Activated T-helper 2 cell treated with anti-CD3 and anti-CD28 coated beads, Interferon-gamma antibody, Interleukin-2, Interleukin-4, amounts not matched to agents 10 μg/mL and 5 μg/mL and 100 μg/mL, durations not matched to agents 14 hours and 24 hours and 36 hours (primary cell): Measurements from ENCODE around the gene CHSY1. TPM values are rescaled to one million over a fixed set of nuclear protein-coding genes. Genes with fewer than 3 reads are reported as not detected.
"Not testable (repeated sequence)": the region's sequence is repeated elsewhere in the genome, so short reads cannot be mapped to it uniquely, and the experiment has no call there.

Source experiments
- DNase-seq: peaks from one replicate; pipeline ENCODE4 v3.0.0; 2021; ENCODE audit warnings: low spot score
- H3K27ac Mint-ChIP-seq: one replicate; pipeline ENCODE4 v1.8.0; 2021; ENCODE audit warnings: mixed read lengths
- H3K27me3 Mint-ChIP-seq: one replicate; pipeline ENCODE4 v1.8.0; 2021; ENCODE audit warnings: low read depth, mixed read lengths
- H3K36me3 Mint-ChIP-seq: one replicate; pipeline ENCODE4 v1.8.0; 2021; ENCODE audit warnings: low read depth, mixed read lengths
- H3K4me1 Mint-ChIP-seq: one replicate; pipeline ENCODE4 v1.8.0; 2021; ENCODE audit warnings: low read depth, mixed read lengths
- H3K4me3 Mint-ChIP-seq: one replicate; pipeline ENCODE4 v1.8.0; 2021; ENCODE audit warnings: low read depth, mild to moderate bottlenecking, moderate library complexity, mixed read lengths
- H3K9me3 Mint-ChIP-seq: one replicate; pipeline ENCODE4 v1.8.0; 2021; ENCODE audit warnings: mixed read lengths
- intact Hi-C: fragments of 100-400 bp; cut with micrococcal nuclease; formaldehyde crosslinking; loops from one replicate; pipeline ENCODE4 v1.15.1; 2023
- total RNA-seq: library from RNA; stranded (reverse); gene quantifications from 2 replicates; pipeline ENCODE4 v1.2.3, GENCODE V29; 2022

The CHSY1 gene
- total RNA-seq, 1 donor from 2014 or later: 52.2 TPM

DNA sequence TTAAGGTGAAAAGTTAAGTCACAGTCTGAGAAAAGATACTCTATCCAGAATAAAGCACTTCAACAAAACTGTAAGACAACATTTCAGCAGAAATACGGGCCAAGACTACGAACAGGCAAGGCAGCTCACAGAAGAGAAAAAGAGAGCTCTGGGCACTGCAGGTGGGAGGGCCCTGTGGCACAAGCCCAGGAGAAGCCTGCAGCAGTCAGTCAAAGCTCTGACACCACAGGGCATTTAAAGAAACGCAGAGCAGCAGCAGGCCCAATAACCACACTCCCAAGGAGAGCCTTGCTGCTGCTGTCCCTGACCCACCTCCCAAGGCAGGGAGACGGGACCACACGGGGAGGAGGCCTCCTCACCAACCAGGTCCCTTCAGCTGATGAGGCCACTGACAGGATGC is 19.2 kb downstream of the CHSY1 start:
- no peak for DNase-seq
- Mint-ChIP-seq H3K9me3 (peaks cover 23% of the 10 kb centered on the region), H3K36me3 (peaks cover 90% of the 10 kb centered on the region), H3K4me1 (peaks cover 49% of the 10 kb centered on the region), H3K27ac (no peak overlapping the region), H3K4me3 (no peak overlapping the region), H3K27me3 (no peaks in the 10 kb centered on the region)
- intact Hi-C loops: no loop called here

DNA sequence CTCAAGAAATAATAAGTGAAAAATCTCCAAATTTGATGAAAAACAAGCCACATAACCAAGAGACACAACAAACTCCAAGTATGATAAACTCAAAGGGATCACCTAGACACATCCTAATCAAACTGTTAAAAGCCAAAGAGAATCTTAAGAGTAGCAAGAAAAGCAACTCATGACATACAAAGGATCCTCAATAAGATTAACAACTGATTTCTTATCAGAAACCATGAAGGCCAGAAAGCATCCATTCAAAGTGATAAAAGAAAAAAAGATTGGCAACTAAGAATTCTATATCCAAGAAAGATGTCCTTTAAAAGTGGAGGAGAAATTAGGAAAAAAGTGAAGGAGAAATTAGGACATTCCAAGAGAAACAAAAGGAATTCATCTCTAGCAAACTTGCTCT is 23.5 kb downstream of the CHSY1 start:
- no peaks in the 10 kb centered on the region for H3K27me3 Mint-ChIP-seq
- H3K9me3 Mint-ChIP-seq: peaks cover 25% of the 10 kb centered on the region
- H3K4me1 Mint-ChIP-seq: peaks cover 61% of the 10 kb centered on the region
- peak overlapping the region; percentile 48 for H3K27ac Mint-ChIP-seq
- peaks cover 93% of the 10 kb centered on the region for H3K36me3 Mint-ChIP-seq
- intact Hi-C loops: no loop called here
- no peak for DNase-seq
- no peak overlapping the region for H3K4me3 Mint-ChIP-seq

DNA sequence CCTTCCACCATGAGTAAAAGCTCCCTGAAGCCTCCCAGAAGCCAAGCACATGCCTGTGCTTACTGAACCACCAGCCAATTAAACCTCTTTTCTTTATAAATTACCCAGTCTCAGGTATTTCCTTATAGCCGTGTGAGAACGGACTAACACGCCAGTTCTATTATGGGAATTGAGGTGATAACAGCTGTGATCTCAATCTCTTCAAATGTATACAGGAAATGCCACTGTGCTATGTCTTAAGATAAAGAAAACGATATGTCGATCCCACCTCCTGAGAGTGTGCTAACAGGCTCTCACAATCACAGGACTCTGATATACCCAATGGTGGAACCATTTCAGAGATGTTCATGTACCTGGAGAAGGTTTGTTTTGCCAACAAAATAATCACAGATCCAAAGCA is 26.2 kb downstream of the CHSY1 start:
- Mint-ChIP-seq H3K4me1 (peaks cover 62% of the 10 kb centered on the region), H3K27me3 (no peaks in the 10 kb centered on the region), H3K9me3 (peaks cover 21% of the 10 kb centered on the region), H3K4me3 (no peak overlapping the region), H3K36me3 (peaks cover 75% of the 10 kb centered on the region), H3K27ac (peak overlapping the region; percentile 14)
- no peak for DNase-seq
- intact Hi-C loops: no loop called here

DNA sequence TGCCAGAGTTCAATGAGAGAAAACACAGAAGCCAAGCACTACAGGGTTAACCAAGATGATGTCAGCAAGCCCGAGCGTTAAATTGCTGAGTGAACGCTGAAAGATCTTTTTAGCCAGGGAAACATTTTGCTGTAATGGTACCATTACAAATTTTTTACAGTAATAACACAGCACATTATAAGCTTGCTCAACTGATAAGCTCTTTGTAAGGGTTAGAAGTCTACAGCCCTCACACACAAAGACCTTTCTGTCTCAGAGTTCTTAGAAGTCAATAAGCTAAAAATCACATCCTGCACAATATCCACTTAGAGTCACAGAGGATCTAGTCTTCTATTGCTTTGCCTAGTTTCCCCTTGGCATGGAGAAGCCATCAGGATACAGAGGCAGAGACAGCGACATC is 29.9 kb downstream of the CHSY1 start:
- Mint-ChIP-seq H3K27me3 (no peaks in the 10 kb centered on the region), H3K27ac (peak overlapping the region; percentile 14)

DNA sequence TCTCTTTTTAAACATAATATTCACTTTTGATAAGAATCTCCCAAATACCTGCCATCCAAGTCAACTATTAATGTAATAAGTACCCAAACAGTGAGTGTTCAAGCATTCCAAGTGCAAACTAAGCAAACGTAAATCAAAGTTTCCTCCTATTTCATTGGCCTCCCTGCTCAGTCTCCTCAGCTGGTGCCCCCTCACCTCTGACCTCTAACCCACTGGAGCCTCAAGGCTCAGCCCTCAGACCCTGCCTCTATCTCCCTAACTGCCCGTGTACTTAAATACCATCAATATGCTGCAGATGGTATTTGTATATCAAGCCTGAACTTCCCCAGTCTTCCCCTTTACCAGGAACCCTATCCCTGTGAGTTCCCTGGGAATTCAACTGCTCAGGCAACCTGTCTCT is 31.8 kb downstream of the CHSY1 start:
- H3K36me3 Mint-ChIP-seq: peaks cover 61% of the 10 kb centered on the region
- H3K4me1 Mint-ChIP-seq: peaks cover 54% of the 10 kb centered on the region
- intact Hi-C loops: no loop called here
- peak overlapping the region; percentile 20 for H3K27ac Mint-ChIP-seq
- H3K4me3 Mint-ChIP-seq: no peak overlapping the region
- H3K27me3 Mint-ChIP-seq: no peaks in the 10 kb centered on the region
- no peak for DNase-seq
- H3K9me3 Mint-ChIP-seq: no peaks in the 10 kb centered on the region

More for the DNA sequence above, 29.9 kb downstream of the CHSY1 start:
- intact Hi-C loops: no loop called here
- Mint-ChIP-seq H3K4me1 (peaks cover 61% of the 10 kb centered on the region), H3K9me3 (no peaks in the 10 kb centered on the region), H3K4me3 (no peak overlapping the region), H3K36me3 (peaks cover 62% of the 10 kb centered on the region)
- DNase-seq: no peak

DNA sequence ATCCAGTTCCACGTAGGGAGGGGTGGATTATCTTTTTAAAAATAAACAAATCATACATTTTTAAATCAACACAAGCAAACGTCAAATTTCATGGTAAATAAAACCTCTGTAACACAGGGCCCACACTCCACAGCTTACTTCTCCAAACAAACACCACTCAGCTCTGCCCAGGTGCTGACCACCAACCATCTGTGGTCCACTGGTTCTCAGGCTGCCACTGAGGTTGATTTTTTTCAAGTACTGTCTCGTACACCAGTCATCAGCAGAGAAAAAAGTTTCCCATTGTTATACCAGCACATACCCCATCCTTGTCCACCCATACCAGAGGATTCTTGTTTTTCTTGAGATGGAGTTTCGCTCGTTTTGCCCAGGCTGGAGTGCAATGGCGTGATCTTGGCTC is 32.4 kb downstream of the CHSY1 start:
- Mint-ChIP-seq H3K9me3 (no peaks in the 10 kb centered on the region), H3K36me3 (peaks cover 58% of the 10 kb centered on the region), H3K4me1 (peaks cover 53% of the 10 kb centered on the region), H3K27ac (no peak overlapping the region), H3K27me3 (no peaks in the 10 kb centered on the region), H3K4me3 (no peak overlapping the region)
- intact Hi-C loops: no loop called here
- DNase-seq: no peak

DNA sequence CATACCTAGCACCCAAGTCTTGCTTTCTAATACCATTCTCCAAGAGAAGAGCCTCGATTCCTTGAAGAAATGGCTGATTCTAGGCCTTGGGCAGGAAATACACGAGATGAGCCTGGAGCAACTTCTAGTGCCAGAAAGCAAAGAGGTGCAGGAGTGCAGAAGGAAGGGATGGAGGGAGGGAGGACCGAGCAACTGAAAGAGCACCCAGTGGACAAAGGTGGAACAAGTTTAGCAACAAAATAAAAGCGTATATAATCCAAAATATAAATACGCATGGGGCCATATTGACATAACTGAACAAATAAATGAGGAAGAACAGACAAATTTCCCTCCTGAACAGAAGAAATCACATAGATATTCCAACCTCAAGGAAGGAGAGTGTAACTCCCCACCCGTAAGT is 34.4 kb downstream of the CHSY1 start:
- Mint-ChIP-seq H3K4me1 (peaks cover 60% of the 10 kb centered on the region), H3K36me3 (peaks cover 55% of the 10 kb centered on the region), H3K27ac (peak overlapping the region; percentile 1), H3K27me3 (no peaks in the 10 kb centered on the region), H3K9me3 (no peaks in the 10 kb centered on the region), H3K4me3 (no peak overlapping the region)
- intact Hi-C loops: no loop called here
- DNase-seq: no peak

DNA sequence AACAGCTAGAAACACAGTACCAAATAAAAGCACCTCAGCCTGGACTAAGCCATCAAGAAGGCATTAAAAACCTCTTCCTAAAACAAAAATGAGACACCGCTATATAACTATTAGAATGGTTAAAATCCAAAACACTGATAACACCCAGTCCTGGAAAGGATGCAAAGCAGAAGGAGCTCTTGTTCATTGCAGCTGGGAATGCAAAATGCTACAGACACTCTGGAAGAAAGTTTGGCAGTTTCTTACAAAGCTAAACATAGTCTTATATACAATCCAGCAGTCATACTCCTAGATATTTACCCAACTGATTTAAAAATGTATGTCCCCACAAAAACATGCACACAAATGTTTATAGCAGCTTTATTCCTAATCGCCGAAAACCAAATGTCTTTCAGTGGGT is 35.7 kb downstream of the CHSY1 start:
- intact Hi-C loops: no loop called here
- no peak overlapping the region for H3K27ac Mint-ChIP-seq
- no peak overlapping the region for H3K4me3 Mint-ChIP-seq
- H3K36me3 Mint-ChIP-seq: peaks cover 62% of the 10 kb centered on the region
- H3K27me3 Mint-ChIP-seq: no peaks in the 10 kb centered on the region
- H3K9me3 Mint-ChIP-seq: no peaks in the 10 kb centered on the region
- H3K4me1 Mint-ChIP-seq: peaks cover 66% of the 10 kb centered on the region
- DNase-seq: no peak

DNA sequence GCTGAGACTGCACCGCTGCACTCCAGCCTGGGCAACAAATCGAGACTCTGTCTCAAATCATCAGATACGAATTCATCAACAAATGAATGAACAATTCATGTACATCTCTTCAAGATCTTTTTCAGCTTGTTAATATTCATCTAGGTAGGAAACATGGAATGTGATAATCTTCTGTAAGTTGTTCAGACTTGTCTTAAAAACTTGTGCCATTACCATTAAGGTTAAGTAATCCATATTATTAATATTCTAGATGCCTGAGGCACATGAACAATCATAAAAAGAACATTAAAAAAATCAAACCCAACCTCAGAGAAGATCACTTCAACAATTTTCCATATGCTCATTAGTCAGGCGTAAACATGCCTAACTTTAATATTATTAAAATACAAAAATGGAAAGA is 36.2 kb downstream of the CHSY1 start:
- Mint-ChIP-seq H3K27ac (no peak overlapping the region), H3K4me3 (no peak overlapping the region), H3K4me1 (peaks cover 67% of the 10 kb centered on the region)

DNA sequence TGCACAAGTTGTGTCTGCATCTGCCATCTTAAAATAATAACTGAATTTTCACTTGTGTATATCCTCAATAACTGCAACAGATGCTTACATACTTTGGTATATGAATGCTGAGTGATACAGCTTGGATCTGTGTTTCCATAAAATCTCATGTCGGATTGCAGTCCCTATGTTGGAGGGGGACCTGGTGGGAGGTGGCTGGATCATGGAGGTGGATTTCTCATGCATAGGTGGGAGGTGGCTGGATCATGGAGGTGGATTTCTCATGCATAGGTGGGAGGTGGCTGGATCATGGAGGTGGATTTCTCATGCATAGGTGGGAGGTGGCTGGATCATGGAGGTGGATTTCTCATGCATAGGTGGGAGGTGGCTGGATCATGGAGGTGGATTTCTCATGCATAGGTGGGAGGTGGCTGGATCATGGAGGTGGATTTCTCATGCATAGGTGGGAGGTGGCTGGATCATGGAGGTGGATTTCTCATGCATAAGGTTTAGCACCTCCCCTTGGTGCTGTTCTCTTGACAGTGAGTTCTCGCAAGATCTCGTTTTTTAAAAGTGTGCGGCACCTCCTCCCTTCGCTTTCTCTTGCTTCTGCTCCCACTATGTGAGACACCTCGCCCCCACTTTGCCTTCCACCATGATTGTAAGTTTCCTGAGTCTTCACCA is 37.3 kb downstream of the CHSY1 start:
- intact Hi-C loops, H3K27me3 Mint-ChIP-seq, H3K9me3 Mint-ChIP-seq, H3K4me3 Mint-ChIP-seq, H3K27ac Mint-ChIP-seq, DNase-seq: not testable (repeated sequence)
- Mint-ChIP-seq H3K4me1 (peaks cover 67% of the 10 kb centered on the region), H3K36me3 (peaks cover 57% of the 10 kb centered on the region)

More for the DNA sequence above, 36.2 kb downstream of the CHSY1 start:
- DNase-seq: no peak
- Mint-ChIP-seq H3K27me3 (no peaks in the 10 kb centered on the region), H3K36me3 (peaks cover 62% of the 10 kb centered on the region), H3K9me3 (no peaks in the 10 kb centered on the region)
- intact Hi-C loops: no loop called here

DNA sequence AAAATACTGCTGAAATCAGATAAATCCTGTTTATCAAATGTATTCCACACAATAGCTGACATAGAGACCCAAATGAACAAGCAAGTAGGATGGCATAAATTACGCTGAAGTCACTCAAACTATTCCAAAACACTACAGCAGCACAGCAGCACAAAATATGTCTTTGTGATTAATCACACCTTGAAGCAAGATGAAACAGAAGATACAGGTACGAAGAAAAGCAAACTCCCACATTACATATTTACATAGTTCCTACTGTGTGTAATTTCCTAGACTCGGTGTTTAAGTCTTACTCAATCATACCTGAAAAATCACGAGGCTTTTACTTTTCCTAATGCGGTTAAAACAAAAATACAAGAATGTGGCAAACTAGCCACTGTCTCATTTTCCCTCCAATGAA is 38.3 kb downstream of the CHSY1 start:
- H3K4me3 Mint-ChIP-seq: no peak overlapping the region
- intact Hi-C loops: no loop called here
- H3K9me3 Mint-ChIP-seq: no peaks in the 10 kb centered on the region
- H3K4me1 Mint-ChIP-seq: peaks cover 75% of the 10 kb centered on the region
- no peak for DNase-seq
- H3K27ac Mint-ChIP-seq: peak overlapping the region; percentile 5
- peaks cover 62% of the 10 kb centered on the region for H3K36me3 Mint-ChIP-seq
- no peaks in the 10 kb centered on the region for H3K27me3 Mint-ChIP-seq

DNA sequence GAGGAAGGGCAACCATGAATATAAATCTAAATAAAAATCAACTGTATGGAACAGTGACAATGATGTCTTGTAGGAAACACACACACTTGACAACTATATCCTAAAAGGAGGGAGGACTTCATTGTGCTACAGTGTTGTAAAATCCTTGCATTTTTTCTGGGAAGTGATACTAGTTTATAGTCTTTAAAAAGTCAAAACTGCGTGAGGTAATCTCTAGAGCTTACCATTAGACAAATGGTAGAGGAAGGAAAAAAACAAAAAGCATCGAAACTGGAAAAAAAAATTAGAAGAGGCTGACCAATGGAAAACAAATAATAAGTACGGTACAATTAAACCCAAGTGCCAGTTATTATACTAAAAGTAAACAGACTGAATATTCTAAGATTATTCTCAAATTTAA is 38.7 kb downstream of the CHSY1 start:
- Mint-ChIP-seq H3K4me1 (peaks cover 77% of the 10 kb centered on the region), H3K9me3 (no peaks in the 10 kb centered on the region), H3K4me3 (no peak overlapping the region), H3K27me3 (no peaks in the 10 kb centered on the region), H3K36me3 (peaks cover 62% of the 10 kb centered on the region), H3K27ac (no peak overlapping the region)
- intact Hi-C loops: no loop called here
- no peak for DNase-seq

DNA sequence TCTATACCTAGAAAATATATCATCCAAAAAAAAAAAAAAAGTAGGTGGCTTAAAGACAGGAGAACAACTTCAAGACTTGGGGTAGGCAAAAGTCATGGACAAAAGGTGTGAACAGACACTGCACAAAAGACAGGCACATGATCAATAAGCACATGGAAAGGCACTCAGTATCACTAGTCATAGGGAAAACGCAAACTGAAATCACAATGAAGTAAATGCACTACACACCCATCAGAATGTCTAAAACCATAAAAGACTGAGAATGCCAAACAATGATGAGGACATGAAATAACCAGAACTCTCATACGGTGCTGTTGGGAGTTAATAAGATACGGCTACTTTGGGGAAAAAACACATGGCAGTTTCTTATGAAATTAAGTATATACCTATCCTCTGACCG is 40.0 kb downstream of the CHSY1 start:
- Mint-ChIP-seq H3K4me3 (no peak overlapping the region), H3K9me3 (no peaks in the 10 kb centered on the region), H3K27me3 (no peaks in the 10 kb centered on the region), H3K4me1 (peaks cover 80% of the 10 kb centered on the region), H3K27ac (no peak overlapping the region), H3K36me3 (peaks cover 63% of the 10 kb centered on the region)
- DNase-seq: no peak
- intact Hi-C loops: no loop called here

DNA sequence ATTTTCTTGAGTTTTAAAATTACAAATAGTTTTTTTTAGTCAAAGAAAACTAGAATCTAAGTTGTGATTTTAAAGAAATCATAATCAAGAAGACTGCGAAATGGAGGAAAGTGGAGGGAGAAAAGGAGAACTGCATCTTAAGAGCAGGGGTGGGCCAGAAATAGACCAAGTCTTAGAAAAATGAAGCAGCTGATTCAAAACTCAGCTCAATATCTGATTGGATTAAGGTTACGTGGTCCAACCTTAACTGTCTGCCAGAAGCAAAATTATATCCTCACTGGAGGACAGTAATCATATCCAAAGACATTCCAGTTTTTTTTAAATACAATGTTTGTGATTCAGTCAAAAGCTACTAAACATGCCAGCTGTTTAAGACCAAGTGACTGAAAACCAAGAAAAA is 41.4 kb downstream of the CHSY1 start:
- peak overlapping the region; percentile 47 for H3K27ac Mint-ChIP-seq

More for the DNA sequence above, 41.4 kb downstream of the CHSY1 start:
- no peaks in the 10 kb centered on the region for H3K27me3 Mint-ChIP-seq
- intact Hi-C loops: no loop called here
- H3K4me1 Mint-ChIP-seq: peaks cover 83% of the 10 kb centered on the region
- DNase-seq: no peak
- no peak overlapping the region for H3K4me3 Mint-ChIP-seq
- H3K36me3 Mint-ChIP-seq: peaks cover 55% of the 10 kb centered on the region
- H3K9me3 Mint-ChIP-seq: no peaks in the 10 kb centered on the region
